ENCODE data around the gene GLTP. TPM values are rescaled to one million over a fixed set of nuclear protein-coding genes. Genes with fewer than 3 reads are reported as not detected.

Gene GLTP
- total RNA-seq, 1 donor from 2014 or later: 48.7 TPM

- no peak for DNase-seq (ENCODE audit: extremely low spot score, unreplicated experiment)
- no peak overlapping the region for H3K27ac Mint-ChIP-seq
- peaks cover 9% of the 10 kb centered on the region for H3K27me3 Mint-ChIP-seq
- peaks cover 12% of the 10 kb centered on the region for H3K4me1 Mint-ChIP-seq (ENCODE audit: unreplicated experiment)
- H3K4me3 Mint-ChIP-seq: no peak overlapping the region
- no peaks in the 10 kb centered on the region for H3K36me3 Mint-ChIP-seq
- TF ChIP-seq, protein P1, sequence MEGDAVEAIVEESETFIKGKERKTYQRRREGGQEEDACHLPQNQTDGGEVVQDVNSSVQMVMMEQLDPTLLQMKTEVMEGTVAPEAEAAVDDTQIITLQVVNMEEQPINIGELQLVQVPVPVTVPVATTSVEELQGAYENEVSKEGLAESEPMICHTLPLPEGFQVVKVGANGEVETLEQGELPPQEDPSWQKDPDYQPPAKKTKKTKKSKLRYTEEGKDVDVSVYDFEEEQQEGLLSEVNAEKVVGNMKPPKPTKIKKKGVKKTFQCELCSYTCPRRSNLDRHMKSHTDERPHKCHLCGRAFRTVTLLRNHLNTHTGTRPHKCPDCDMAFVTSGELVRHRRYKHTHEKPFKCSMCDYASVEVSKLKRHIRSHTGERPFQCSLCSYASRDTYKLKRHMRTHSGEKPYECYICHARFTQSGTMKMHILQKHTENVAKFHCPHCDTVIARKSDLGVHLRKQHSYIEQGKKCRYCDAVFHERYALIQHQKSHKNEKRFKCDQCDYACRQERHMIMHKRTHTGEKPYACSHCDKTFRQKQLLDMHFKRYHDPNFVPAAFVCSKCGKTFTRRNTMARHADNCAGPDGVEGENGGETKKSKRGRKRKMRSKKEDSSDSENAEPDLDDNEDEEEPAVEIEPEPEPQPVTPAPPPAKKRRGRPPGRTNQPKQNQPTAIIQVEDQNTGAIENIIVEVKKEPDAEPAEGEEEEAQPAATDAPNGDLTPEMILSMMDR (conservative IDR thresholded peaks at IDR 0.05): no peak
- no peaks in the 10 kb centered on the region for H3K9me3 Mint-ChIP-seq
Observed at GRCh38 chr12:109827566-109828550, 52.5 kb downstream of the GLTP start.

- Mint-ChIP-seq H3K4me3 (no peak overlapping the region), H3K36me3 (no peaks in the 10 kb centered on the region), H3K4me1 (ENCODE audit: unreplicated experiment) (peaks cover 12% of the 10 kb centered on the region), H3K27ac (no peak overlapping the region), H3K9me3 (no peaks in the 10 kb centered on the region), H3K27me3 (peaks cover 9% of the 10 kb centered on the region)
- no peak for DNase-seq (ENCODE audit: extremely low spot score, unreplicated experiment)
- TF ChIP-seq, protein P1 (conservative IDR thresholded peaks at IDR 0.05): no peak
Observed at GRCh38 chr12:109827080-109827479, 53.3 kb downstream of the GLTP start.

- no peak for DNase-seq (ENCODE audit: extremely low spot score, unreplicated experiment)
- no peak overlapping the region for H3K4me3 Mint-ChIP-seq
- no peaks in the 10 kb centered on the region for H3K27me3 Mint-ChIP-seq
- no peaks in the 10 kb centered on the region for H3K36me3 Mint-ChIP-seq
- H3K9me3 Mint-ChIP-seq: no peaks in the 10 kb centered on the region
- TF ChIP-seq, protein P1 (conservative IDR thresholded peaks at IDR 0.05): no peak
- no peaks in the 10 kb centered on the region for H3K4me1 Mint-ChIP-seq (ENCODE audit: unreplicated experiment)
- no peak overlapping the region for H3K27ac Mint-ChIP-seq
Observed at GRCh38 chr12:109824731-109825130, 55.6 kb downstream of the GLTP start.

GRCh38 chr12:109822951-109823411 lies 57.4 kb downstream of the GLTP start:
- Mint-ChIP-seq H3K9me3 (no peaks in the 10 kb centered on the region), H3K27me3 (peaks cover 3% of the 10 kb centered on the region), H3K27ac (no peak overlapping the region), H3K36me3 (no peaks in the 10 kb centered on the region), H3K4me3 (no peak overlapping the region), H3K4me1 (ENCODE audit: unreplicated experiment) (peaks cover 4% of the 10 kb centered on the region)
- TF ChIP-seq, protein P1 (conservative IDR thresholded peaks at IDR 0.05): no peak
- no peak for DNase-seq (ENCODE audit: extremely low spot score, unreplicated experiment)

DNA sequence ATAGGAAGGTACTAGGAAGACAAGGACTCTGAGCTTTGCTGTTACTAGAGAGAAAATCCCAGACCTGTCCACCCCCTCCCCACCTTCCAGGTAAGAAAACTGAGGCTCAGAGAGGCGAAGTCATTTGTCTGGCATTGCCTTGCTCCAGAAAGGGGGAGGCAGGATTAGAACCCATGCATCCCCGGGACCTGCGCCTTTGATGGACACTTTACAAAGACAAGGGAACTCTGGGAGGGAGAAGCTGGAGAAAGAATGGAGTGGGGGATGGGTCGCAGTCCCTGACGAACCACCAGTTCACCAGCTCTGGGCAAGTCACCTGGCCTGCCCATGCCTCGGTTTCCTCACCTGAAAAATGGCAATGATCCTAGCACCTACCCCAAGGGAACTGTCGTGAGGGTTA lies 57.9 kb downstream of the GLTP start:
- Mint-ChIP-seq H3K4me3 (no peak overlapping the region), H3K27me3 (peaks cover 3% of the 10 kb centered on the region), H3K4me1 (ENCODE audit: unreplicated experiment) (peaks cover 4% of the 10 kb centered on the region), H3K27ac (no peak overlapping the region), H3K36me3 (no peaks in the 10 kb centered on the region), H3K9me3 (no peaks in the 10 kb centered on the region)
- TF ChIP-seq, protein P1 (conservative IDR thresholded peaks at IDR 0.05): no peak
- no peak for DNase-seq (ENCODE audit: extremely low spot score, unreplicated experiment)
